Lung (tissue), 12 donors: Measurements from ENCODE around the gene KCNJ6. TPM values are rescaled to one million over a fixed set of nuclear protein-coding genes. Genes with fewer than 3 reads are reported as not detected.

Experiments used
- ATAC-seq: fragments of 200-7000 bp; cut with Tn5 transposase; one replicate; pipeline ENCODE4 v1.9.1; 2020; ENCODE audit warnings: moderate number of reproducible peaks; ENCODE audit not compliant: insufficient read depth, low FRiP score
- DNase-seq, 3 donors: peaks; one replicate each; pipeline ENCODE4 v3.0.0-alpha.2; 2013 to 2017
- H3K27ac ChIP-seq, 2 donors: one replicate each; pipeline ENCODE4 v1.5.1; 2013; ENCODE audit warnings: mild to moderate bottlenecking in 2 of 2, moderate library complexity in 2 of 2, control low read depth in 1 of 2, inconsistent platforms in 1 of 2, low read depth in 1 of 2, low read length in 1 of 2
- H3K27me3 ChIP-seq, 3 donors: one replicate each; pipeline ENCODE4 v1.5.1; 2013; ENCODE audit warnings: low read length in 2 of 3; ENCODE audit not compliant: control insufficient read depth in 3 of 3, insufficient read depth in 3 of 3
- H3K36me3 ChIP-seq, 4 donors: one replicate each; pipeline ENCODE4 v1.5.1; 2013; ENCODE audit warnings: low read length in 4 of 4, mild to moderate bottlenecking in 1 of 4, moderate library complexity in 1 of 4; ENCODE audit not compliant: control insufficient read depth in 4 of 4, insufficient read depth in 4 of 4
- H3K4me1 ChIP-seq, 5 donors: one replicate each; pipeline ENCODE4 v1.5.1; 2013; ENCODE audit warnings: low read length in 5 of 5, mild to moderate bottlenecking in 2 of 5, moderate library complexity in 1 of 5; ENCODE audit not compliant: control insufficient read depth in 5 of 5, insufficient read depth in 5 of 5
- H3K4me3 ChIP-seq: one replicate; pipeline ENCODE4 v1.5.1; 2013; ENCODE audit warnings: mild to moderate bottlenecking, control low read depth, moderate library complexity
- H3K9ac ChIP-seq, 2 donors: one replicate each; pipeline ENCODE4 v1.5.1; 2013; ENCODE audit warnings: low read length in 2 of 2, control low read depth in 1 of 2; ENCODE audit not compliant: insufficient read depth in 1 of 2
- H3K9me3 ChIP-seq, 4 donors: one replicate each; pipeline ENCODE4 v1.5.1; 2013; ENCODE audit warnings: low read length in 3 of 4, mild to moderate bottlenecking in 1 of 4, moderate library complexity in 1 of 4; ENCODE audit not compliant: control insufficient read depth in 4 of 4, insufficient read depth in 3 of 4
- CTCF ChIP-seq: IDR thresholded peaks from 2 replicates; pipeline ENCODE4 v1.5.1; 2012; ENCODE audit warnings: mild to moderate bottlenecking; ENCODE audit errors: control extremely low read depth, extremely low read depth
- WGBS, 2 donors: extraction: QIAGEN DNeasy Blood & Tissue Kit; methylation state at CpG; one replicate each; pipeline ENCODE4 v1.1.7; 2013; 5-methylcytosine and 5-hydroxymethylcytosine counted together
- polyA plus RNA-seq, 2 donors: library from polyadenylated mRNA; stranded (reverse); fragments of 200-250 nt; gene quantifications; one replicate each; pipeline ENCODE4 v1.2.1, GENCODE V29; 2013
- total RNA-seq, 2 donors: library from RNA; depleted of rRNA in 1 of 2; stranded (reverse); fragments of >200 nt in 1 of 2; gene quantifications; one replicate each; pipeline ENCODE4 v1.2.1, GENCODE V29; 2014 to 2021
- donor health status: control.
- donor health status: control.
- donor health status: Bipolar disorder and iron deficiency.
- donor health status: healthy.
- donor health status: DM: yes; HTN: yes; CAD: no.

The KCNJ6 gene
- total and polyA plus RNA-seq, 4 donors, result 0.01 to 0.31 (median 0.03) TPM

DNA sequence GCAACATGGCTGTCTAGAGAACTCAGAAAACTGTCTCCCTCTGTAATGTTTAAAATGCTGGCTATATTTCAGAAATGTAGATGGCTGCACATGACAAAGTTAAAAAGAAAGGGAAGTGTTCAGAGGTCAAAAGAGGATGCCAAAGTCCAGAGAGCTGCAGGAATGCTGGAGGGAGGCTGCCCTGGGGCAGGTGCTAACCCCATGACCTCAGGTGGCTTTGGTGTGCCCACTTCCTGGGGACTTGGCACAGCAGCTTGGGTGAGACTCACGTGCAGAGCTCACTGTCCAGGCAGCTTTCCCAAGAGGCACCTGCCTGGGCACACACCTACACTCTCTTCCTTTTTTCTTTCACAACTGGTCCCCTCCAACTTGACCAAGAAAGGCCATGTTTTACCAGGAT is 256.4 kb downstream of the KCNJ6 start:
- Histone ChIP-seq H3K9me3 (no peaks in the 10 kb centered on the region), H3K4me1 (peaks cover 0 to 16% (median 15%) of the 10 kb centered on the region in 5 donors), H3K4me3 (no peak overlapping the region), H3K9ac (no peak overlapping the region), H3K36me3 (no peaks in the 10 kb centered on the region), H3K27ac (no peak overlapping the region), H3K27me3 (no peaks in the 10 kb centered on the region)
- TF ChIP-seq CTCF, result no peak
- ATAC-seq (no peak), DNase-seq (no peak)
- WGBS, 2 donors, result 54 to 64% methylated on average over 1 of the region's 1 CpG

GRCh38 chr21:37658817-37659458 is 257.3 kb downstream of the KCNJ6 start:
- H3K27ac ChIP-seq, result peak overlapping the region in 1 of 2 donors; percentile 77
- TF ChIP-seq CTCF, result no peak
- H3K9me3 ChIP-seq, result no peaks in the 10 kb centered on the region
- WGBS, 2 donors, result 33 to 57% methylated on average over 7 of the region's 7 CpGs
- no peaks in the 10 kb centered on the region for H3K27me3 ChIP-seq
- no peak overlapping the region for H3K4me3 ChIP-seq
- no peak overlapping the region for H3K9ac ChIP-seq
- H3K36me3 ChIP-seq, result no peaks in the 10 kb centered on the region
- ATAC-seq, result peak; percentile 68
- H3K4me1 ChIP-seq, result peaks cover 0 to 20% (median 15%) of the 10 kb centered on the region in 5 donors
- peak; percentile 26 to 85 (median 74) for DNase-seq

- H3K9me3 ChIP-seq, result no peaks in the 10 kb centered on the region
- TF ChIP-seq CTCF, result no peak
- no peak overlapping the region for H3K4me3 ChIP-seq
- WGBS, 2 donors, result 59 to 64% methylated on average over 10 of the region's 10 CpGs
- H3K36me3 ChIP-seq, result no peaks in the 10 kb centered on the region
- ATAC-seq, result peak; percentile 31
- peak overlapping the region in 1 of 2 donors; percentile 72 for H3K27ac ChIP-seq
- DNase-seq, result peak in 1 of 3 donors; percentile 4
- H3K9ac ChIP-seq, result no peak overlapping the region
- H3K4me1 ChIP-seq, result peaks cover 0 to 20% (median 15%) of the 10 kb centered on the region in 5 donors
- no peaks in the 10 kb centered on the region for H3K27me3 ChIP-seq
Measured at GRCh38 chr21:37658121-37658816, 258.0 kb downstream of the KCNJ6 start.
